GM23338 (cell line): Measurements from ENCODE around the gene RPS2. TPM values are rescaled to one million over a fixed set of nuclear protein-coding genes. Genes with fewer than 3 reads are reported as not detected.

Source experiments
- ATAC-seq: fragments of 200-7000 bp; cut with Tn5 transposase; 3 replicates; pipeline ENCODE4 v1.9.1; 2020
- DNase-seq: peaks from one replicate; pipeline ENCODE4 v3.0.0-alpha.2; 2015; ENCODE audit warnings: low spot score
- H2AFZ ChIP-seq: fragments of 200-600 bp; sonication (generic); 2 replicates; pipeline ENCODE4 v1.8.0; 2016; ENCODE audit warnings: antibody characterized with exemption, mild to moderate bottlenecking, moderate library complexity
- H3F3A ChIP-seq: fragments of 200-600 bp; sonication (generic); replicated peaks from 2 replicates; pipeline ENCODE4 v1.8.0; 2017; ENCODE audit warnings: antibody characterized with exemption, mixed run types, low read depth
- H3K27ac ChIP-seq: fragments of 200-600 bp; sonication (generic); 2 replicates; pipeline ENCODE4 v1.6.1; 2016; ENCODE audit warnings: low read depth
- H3K27me3 ChIP-seq: fragments of 200-600 bp; sonication (generic); 2 replicates; pipeline ENCODE4 v1.8.0; 2016; ENCODE audit warnings: mild to moderate bottlenecking, mixed run types, moderate library complexity; ENCODE audit not compliant: insufficient read depth
- H3K36me3 ChIP-seq: fragments of 200-600 bp; sonication (generic); 2 replicates; pipeline ENCODE4 v1.8.0; 2016; ENCODE audit warnings: mild to moderate bottlenecking; ENCODE audit not compliant: insufficient read depth
- H3K4me1 ChIP-seq: fragments of 200-600 bp; sonication (generic); 2 replicates; pipeline ENCODE4 v1.8.0; 2016; ENCODE audit warnings: mild to moderate bottlenecking, moderate library complexity; ENCODE audit not compliant: insufficient read depth
- H3K4me2 ChIP-seq: fragments of 200-600 bp; sonication (generic); 2 replicates; pipeline ENCODE4 v1.7.1; 2017; ENCODE audit warnings: mixed run types
- H3K4me3 ChIP-seq: fragments of 200-600 bp; sonication (generic); 2 replicates; pipeline ENCODE4 v1.6.1; 2016; ENCODE audit warnings: mixed run types
- H3K79me2 ChIP-seq: fragments of 200-600 bp; sonication (generic); replicated peaks from 2 replicates; pipeline ENCODE4 v1.8.0; 2017; ENCODE audit warnings: mild to moderate bottlenecking; ENCODE audit not compliant: insufficient read depth
- H3K9me2 ChIP-seq: fragments of 200-600 bp; sonication (generic); 2 replicates; pipeline ENCODE4 v1.8.0; 2017; ENCODE audit not compliant: insufficient read depth
- H4K20me1 ChIP-seq: fragments of 200-600 bp; sonication (generic); replicated peaks from 2 replicates; pipeline ENCODE4 v1.8.0; 2017; ENCODE audit warnings: mild to moderate bottlenecking; ENCODE audit not compliant: insufficient read depth
- H3K27ac Mint-ChIP-seq: 2 replicates; pipeline ENCODE4 v1.8.0; 2020; ENCODE audit warnings: inconsistent platforms, mild to moderate bottlenecking, moderate library complexity, mixed read lengths
- H3K27me3 Mint-ChIP-seq: 3 replicates; pipeline ENCODE4 v1.8.0; 2022; ENCODE audit warnings: low read depth, mild to moderate bottlenecking, moderate library complexity, mixed read lengths, inconsistent platforms; ENCODE audit not compliant: insufficient read depth, poor library complexity
- H3K36me3 Mint-ChIP-seq: 3 replicates; pipeline ENCODE4 v1.8.0; 2021; ENCODE audit warnings: low read depth, mild to moderate bottlenecking, inconsistent platforms, moderate library complexity, mixed read lengths
- H3K4me1 Mint-ChIP-seq: 3 replicates; pipeline ENCODE4 v1.8.0; 2020; ENCODE audit warnings: mild to moderate bottlenecking, inconsistent platforms, mixed read lengths
- H3K4me3 Mint-ChIP-seq: 3 replicates; pipeline ENCODE4 v1.8.0; 2021; ENCODE audit warnings: moderate library complexity, mild to moderate bottlenecking, inconsistent platforms, mixed read lengths
- H3K9me3 Mint-ChIP-seq: 3 replicates; pipeline ENCODE4 v1.8.0; 2020; ENCODE audit warnings: moderate library complexity, mild to moderate bottlenecking, inconsistent platforms, mixed read lengths
- CREB1 ChIP-seq: fragments of 250-450 bp; sonication (Bioruptor Pico); IDR thresholded peaks from 2 replicates; pipeline ENCODE4 v1.5.0; 2020; ENCODE audit warnings: low read depth, mild to moderate bottlenecking, moderate library complexity
- EZH2 ChIP-seq: fragments of 200-600 bp; sonication (generic); IDR thresholded peaks from one replicate; pipeline ENCODE4 v1.8.0; 2017; ENCODE audit warnings: antibody characterized with exemption, mild to moderate bottlenecking, low read depth; ENCODE audit not compliant: unreplicated experiment
- POLR2AphosphoS5 ChIP-seq: IDR thresholded peaks from 2 replicates; pipeline ENCODE4 v1.6.1; 2016; ENCODE audit warnings: antibody characterized with exemption, low read depth
- polyA plus RNA-seq: library from polyadenylated mRNA; unstranded; fragments of >200 nt; fragmentation: Nextera tagmentation; extraction: Ambion mirVana; gene quantifications from 2 replicates; pipeline ENCODE4 v1.2.1, GENCODE V29; 2016
- total RNA-seq: library from RNA; depleted of rRNA; stranded (reverse); fragments of >200 nt; shearing (Covaris generic); gene quantifications from 2 replicates; pipeline ENCODE4 v1.2.3, GENCODE V29; 2014
- TF ChIP-seq, protein P1 (sequence below): fragments of 250-450 bp; sonication (Bioruptor Pico); IDR thresholded peaks from 2 replicates; pipeline ENCODE4 v1.5.0; 2020; ENCODE audit warnings: mild to moderate bottlenecking, moderate library complexity
- TF ChIP-seq, protein P2 (sequence below), 2 experiments: fragments of 200-600 bp in 1 of 2; sonication (generic) in 1 of 2; conservative IDR thresholded peaks; 2 replicates each; pipeline versions ENCODE4 v1.5.1 to v1.6.1; 2016 to 2017; ENCODE audit warnings: antibody characterized with exemption in 2 of 2, low read depth in 2 of 2, mild to moderate bottlenecking in 2 of 2, moderate library complexity in 1 of 2

Gene RPS2
- total and polyA plus RNA-seq, 2 experiments from 2014 or later = 3,786 to 3,992 TPM

DNA sequence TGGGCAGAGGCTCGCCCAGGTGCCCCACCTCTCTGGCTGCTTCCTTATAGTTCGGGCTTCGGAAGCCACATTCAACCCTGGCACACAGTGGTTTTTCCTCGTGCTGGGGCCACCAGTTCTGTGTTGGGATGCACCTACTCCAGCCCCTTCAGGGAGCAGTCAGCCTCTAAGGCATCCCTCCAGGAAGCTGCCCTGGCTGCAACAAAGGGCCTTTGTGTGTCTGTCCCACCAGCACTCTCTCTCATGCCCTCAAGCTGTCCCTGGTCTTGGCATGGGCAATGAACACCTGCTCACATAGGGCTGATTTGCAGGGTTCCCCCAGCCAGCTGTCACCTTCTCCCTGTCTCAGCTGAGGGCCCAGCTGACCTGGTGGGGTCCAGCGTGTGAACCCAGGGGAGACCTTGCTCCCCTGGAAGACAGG is 17.4 kb upstream of the RPS2 start (continued):
- TF ChIP-seq, protein P1, sequence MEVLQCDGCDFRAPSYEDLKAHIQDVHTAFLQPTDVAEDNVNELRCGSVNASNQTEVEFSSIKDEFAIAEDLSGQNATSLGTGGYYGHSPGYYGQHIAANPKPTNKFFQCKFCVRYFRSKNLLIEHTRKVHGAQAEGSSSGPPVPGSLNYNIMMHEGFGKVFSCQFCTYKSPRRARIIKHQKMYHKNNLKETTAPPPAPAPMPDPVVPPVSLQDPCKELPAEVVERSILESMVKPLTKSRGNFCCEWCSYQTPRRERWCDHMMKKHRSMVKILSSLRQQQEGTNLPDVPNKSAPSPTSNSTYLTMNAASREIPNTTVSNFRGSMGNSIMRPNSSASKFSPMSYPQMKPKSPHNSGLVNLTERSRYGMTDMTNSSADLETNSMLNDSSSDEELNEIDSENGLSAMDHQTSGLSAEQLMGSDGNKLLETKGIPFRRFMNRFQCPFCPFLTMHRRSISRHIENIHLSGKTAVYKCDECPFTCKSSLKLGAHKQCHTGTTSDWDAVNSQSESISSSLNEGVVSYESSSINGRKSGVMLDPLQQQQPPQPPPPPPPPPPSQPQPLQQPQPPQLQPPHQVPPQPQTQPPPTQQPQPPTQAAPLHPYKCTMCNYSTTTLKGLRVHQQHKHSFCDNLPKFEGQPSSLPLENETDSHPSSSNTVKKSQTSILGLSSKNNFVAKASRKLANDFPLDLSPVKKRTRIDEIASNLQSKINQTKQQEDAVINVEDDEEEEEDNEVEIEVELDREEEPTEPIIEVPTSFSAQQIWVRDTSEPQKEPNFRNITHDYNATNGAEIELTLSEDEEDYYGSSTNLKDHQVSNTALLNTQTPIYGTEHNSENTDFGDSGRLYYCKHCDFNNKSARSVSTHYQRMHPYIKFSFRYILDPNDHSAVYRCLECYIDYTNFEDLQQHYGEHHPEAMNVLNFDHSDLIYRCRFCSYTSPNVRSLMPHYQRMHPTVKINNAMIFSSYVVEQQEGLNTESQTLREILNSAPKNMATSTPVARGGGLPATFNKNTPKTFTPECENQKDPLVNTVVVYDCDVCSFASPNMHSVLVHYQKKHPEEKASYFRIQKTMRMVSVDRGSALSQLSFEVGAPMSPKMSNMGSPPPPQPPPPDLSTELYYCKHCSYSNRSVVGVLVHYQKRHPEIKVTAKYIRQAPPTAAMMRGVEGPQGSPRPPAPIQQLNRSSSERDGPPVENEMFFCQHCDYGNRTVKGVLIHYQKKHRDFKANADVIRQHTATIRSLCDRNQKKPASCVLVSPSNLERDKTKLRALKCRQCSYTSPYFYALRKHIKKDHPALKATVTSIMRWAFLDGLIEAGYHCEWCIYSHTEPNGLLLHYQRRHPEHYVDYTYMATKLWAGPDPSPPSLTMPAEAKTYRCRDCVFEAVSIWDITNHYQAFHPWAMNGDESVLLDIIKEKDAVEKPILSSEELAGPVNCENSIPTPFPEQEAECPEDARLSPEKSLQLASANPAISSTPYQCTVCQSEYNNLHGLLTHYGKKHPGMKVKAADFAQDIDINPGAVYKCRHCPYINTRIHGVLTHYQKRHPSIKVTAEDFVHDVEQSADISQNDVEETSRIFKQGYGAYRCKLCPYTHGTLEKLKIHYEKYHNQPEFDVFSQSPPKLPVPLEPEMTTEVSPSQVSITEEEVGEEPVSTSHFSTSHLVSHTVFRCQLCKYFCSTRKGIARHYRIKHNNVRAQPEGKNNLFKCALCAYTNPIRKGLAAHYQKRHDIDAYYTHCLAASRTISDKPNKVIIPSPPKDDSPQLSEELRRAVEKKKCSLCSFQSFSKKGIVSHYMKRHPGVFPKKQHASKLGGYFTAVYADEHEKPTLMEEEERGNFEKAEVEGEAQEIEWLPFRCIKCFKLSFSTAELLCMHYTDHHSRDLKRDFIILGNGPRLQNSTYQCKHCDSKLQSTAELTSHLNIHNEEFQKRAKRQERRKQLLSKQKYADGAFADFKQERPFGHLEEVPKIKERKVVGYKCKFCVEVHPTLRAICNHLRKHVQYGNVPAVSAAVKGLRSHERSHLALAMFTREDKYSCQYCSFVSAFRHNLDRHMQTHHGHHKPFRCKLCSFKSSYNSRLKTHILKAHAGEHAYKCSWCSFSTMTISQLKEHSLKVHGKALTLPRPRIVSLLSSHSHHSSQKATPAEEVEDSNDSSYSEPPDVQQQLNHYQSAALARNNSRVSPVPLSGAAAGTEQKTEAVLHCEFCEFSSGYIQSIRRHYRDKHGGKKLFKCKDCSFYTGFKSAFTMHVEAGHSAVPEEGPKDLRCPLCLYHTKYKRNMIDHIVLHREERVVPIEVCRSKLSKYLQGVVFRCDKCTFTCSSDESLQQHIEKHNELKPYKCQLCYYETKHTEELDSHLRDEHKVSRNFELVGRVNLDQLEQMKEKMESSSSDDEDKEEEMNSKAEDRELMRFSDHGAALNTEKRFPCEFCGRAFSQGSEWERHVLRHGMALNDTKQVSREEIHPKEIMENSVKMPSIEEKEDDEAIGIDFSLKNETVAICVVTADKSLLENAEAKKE = no peak
- no peak for TF ChIP-seq EZH2
- TF ChIP-seq CREB1 = no peak
- TF ChIP-seq, protein P2, sequence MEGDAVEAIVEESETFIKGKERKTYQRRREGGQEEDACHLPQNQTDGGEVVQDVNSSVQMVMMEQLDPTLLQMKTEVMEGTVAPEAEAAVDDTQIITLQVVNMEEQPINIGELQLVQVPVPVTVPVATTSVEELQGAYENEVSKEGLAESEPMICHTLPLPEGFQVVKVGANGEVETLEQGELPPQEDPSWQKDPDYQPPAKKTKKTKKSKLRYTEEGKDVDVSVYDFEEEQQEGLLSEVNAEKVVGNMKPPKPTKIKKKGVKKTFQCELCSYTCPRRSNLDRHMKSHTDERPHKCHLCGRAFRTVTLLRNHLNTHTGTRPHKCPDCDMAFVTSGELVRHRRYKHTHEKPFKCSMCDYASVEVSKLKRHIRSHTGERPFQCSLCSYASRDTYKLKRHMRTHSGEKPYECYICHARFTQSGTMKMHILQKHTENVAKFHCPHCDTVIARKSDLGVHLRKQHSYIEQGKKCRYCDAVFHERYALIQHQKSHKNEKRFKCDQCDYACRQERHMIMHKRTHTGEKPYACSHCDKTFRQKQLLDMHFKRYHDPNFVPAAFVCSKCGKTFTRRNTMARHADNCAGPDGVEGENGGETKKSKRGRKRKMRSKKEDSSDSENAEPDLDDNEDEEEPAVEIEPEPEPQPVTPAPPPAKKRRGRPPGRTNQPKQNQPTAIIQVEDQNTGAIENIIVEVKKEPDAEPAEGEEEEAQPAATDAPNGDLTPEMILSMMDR (conservative IDR thresholded peaks at IDR 0.05; ENCODE audit: low read depth in 2 of 2) = no peak
- no peak for TF ChIP-seq POLR2AphosphoS5

DNA sequence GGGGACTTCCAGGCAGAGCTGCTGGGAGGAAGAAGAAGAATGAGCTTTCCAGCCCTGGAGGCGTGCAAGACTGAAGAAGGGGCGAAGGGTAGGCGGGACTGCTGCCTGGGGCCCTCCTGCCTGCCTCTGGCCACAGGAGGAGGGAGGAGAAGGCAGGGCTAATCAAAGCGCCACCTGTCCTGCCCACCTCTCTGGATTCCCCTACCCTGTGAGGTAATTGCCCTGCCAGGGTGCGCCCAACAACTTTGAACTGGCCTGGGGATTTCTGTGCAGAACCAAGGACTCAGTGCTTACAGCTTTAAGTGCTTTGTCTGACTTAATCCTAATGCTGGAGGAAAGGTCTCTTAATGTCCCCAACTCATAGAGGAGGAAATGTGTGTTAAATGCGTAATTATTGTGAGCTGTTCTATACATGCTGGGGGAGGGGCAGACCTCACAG is 16.8 kb upstream of the RPS2 start, which contains the start of gene NOXO1:
Gene NOXO1, minus strand, starts transcription at position 72 of the 439 bp plus-strand sequence. CDS start 290 bp downstream, outside the sequence.
- H3K36me3 ChIP-seq = no peaks in the 10 kb centered on the region
- TF ChIP-seq EZH2 = peak; percentile 14
- TF ChIP-seq, protein P1 = no peak
- no peaks in the 10 kb centered on the region; the same call in none of the 2 replicates for H4K20me1 ChIP-seq
- H3K36me3 Mint-ChIP-seq = peaks cover 14% of the 10 kb centered on the region
- DNase-seq = no peak
- peaks cover 34% of the 10 kb centered on the region for H3F3A ChIP-seq
- H3K4me1 Mint-ChIP-seq = peaks cover 23% of the 10 kb centered on the region
- H3K4me2 ChIP-seq = peak within 1 kb of the TSS; percentile 89
- H3K27me3 ChIP-seq = peaks cover 36% of the 10 kb centered on the region
- 0 out of 2 replicates have a peak within 1 kb of the TSS, but pooled peaks have one; percentile 38 for H2AFZ ChIP-seq
- H3K9me3 Mint-ChIP-seq = no peaks in the 10 kb centered on the region
- ATAC-seq = no peak
- peak within 1 kb of the TSS; percentile 68 for H3K4me3 Mint-ChIP-seq
- peak within 1 kb of the TSS; percentile 68 for H3K4me3 ChIP-seq
- no peaks in the 10 kb centered on the region for H3K9me2 ChIP-seq
- peaks cover 21% of the 10 kb centered on the region for H3K4me1 ChIP-seq
- peaks cover 48% of the 10 kb centered on the region for H3K27me3 Mint-ChIP-seq
- H3K27ac ChIP-seq = no peak within 1 kb of the TSS
- H3K27ac Mint-ChIP-seq = no peak within 1 kb of the TSS
- peaks cover 4% of the 10 kb centered on the region; the same call in 1 of the 2 replicates for H3K79me2 ChIP-seq
